ENCODE measurements around the gene HDAC4.

GRCh38 chr2:239355724-239356123 is 45.1 kb downstream of the HDAC4 start:
- TF ChIP-seq POLR2AphosphoS5 (IDR thresholded peaks at IDR 0.05; ENCODE audit: insufficient read depth in 1 of 2, low read depth in 1 of 2): no peak
- TF ChIP-seq CTCF (IDR thresholded peaks at IDR 0.05): no peak
